Endothelial cell of umbilical vein (primary cell): ENCODE measurements around the gene ST8SIA1. TPM values are rescaled to one million over a fixed set of nuclear protein-coding genes. Genes with fewer than 3 reads are reported as not detected.

ENCODE experiments used
- BruUV-seq: library from RNA; stranded (reverse); fragments of 400-500 nt; replicated peaks from 2 replicates; lab custom pipeline; 2021; lab: Mats Ljungman, UMichigan
- CTCF ChIA-PET: fragments of 300-600, 350-600 bp; sonication (Branson Sonifier 250); formaldehyde crosslinking; loops from one replicate; lab custom pipeline; 2021; ENCODE audit warnings: antibody characterized with exemption, inconsistent platforms; lab: Charles Lee
- POLR2A ChIA-PET: fragments of 300-600, 350-600 bp; sonication (Branson Sonifier 250); formaldehyde crosslinking; loops from one replicate; lab custom pipeline; 2021; ENCODE audit warnings: antibody characterized with exemption, inconsistent platforms; lab: Charles Lee
- DNase-seq: peaks from one replicate; pipeline ENCODE4 v3.0.0-alpha.2; 2011; ENCODE audit warnings: low read depth, low spot score
- FAIRE-seq: peaks from 2 replicates; lab custom pipeline; 2011; peaks lifted over from hg19 to GRCh38; lab: Jason Lieb, UNC
- H2AFZ ChIP-seq: 2 replicates; pipeline ENCODE4 v1.6.0; 2012; ENCODE audit warnings: low read depth, low read length, control low read depth, inconsistent platforms
- H3K27ac ChIP-seq: 2 replicates; pipeline ENCODE4 v1.5.1; 2011; ENCODE audit warnings: low read depth, mild to moderate bottlenecking, control low read depth, low read length, moderate library complexity; ENCODE audit not compliant: insufficient read depth
- H3K27me3 ChIP-seq, 2 experiments: 2 replicates each; pipeline versions ENCODE4 v1.6.0 to v1.6.1; 2011; ENCODE audit warnings: low read length in 2 of 2, mixed read lengths in 1 of 2; ENCODE audit not compliant: control insufficient read depth in 2 of 2, insufficient read depth in 2 of 2
- H3K36me3 ChIP-seq, 2 experiments: 2 replicates in 1 of 2; 3 replicates in 1 of 2; pipeline ENCODE4 v1.5.1; 2011; ENCODE audit warnings: low read length in 2 of 2, mild to moderate bottlenecking in 1 of 2, moderate library complexity in 1 of 2; ENCODE audit not compliant: control insufficient read depth in 2 of 2, insufficient read depth in 2 of 2; ENCODE audit errors: extremely low read depth in 1 of 2
- H3K4me1 ChIP-seq: 3 replicates; pipeline ENCODE4 v1.5.1; 2011; ENCODE audit warnings: mild to moderate bottlenecking, low read length; ENCODE audit not compliant: control insufficient read depth, insufficient read depth; ENCODE audit errors: extremely low read depth
- H3K4me2 ChIP-seq: 2 replicates; pipeline ENCODE4 v1.6.1; 2011; ENCODE audit warnings: low read length, control low read depth, mixed read lengths; ENCODE audit not compliant: insufficient read depth
- H3K4me3 ChIP-seq, 3 experiments: fragments of 200-600 bp in 1 of 3; sonication (generic), shearing (Covaris generic) in 1 of 3; replicated peaks in 1 of 3; 2 replicates each; pipeline ENCODE4 v1.5.1; 2011 to 2016; ENCODE audit warnings: control low read depth in 3 of 3, low read length in 3 of 3, mild to moderate bottlenecking in 2 of 3, inconsistent platforms in 1 of 3, low read depth in 1 of 3, moderate library complexity in 1 of 3; ENCODE audit not compliant: insufficient read depth in 1 of 3
- H3K79me2 ChIP-seq: 2 replicates; pipeline ENCODE4 v1.6.0; 2012; ENCODE audit warnings: low read length, inconsistent platforms; ENCODE audit not compliant: control insufficient read depth, insufficient read depth
- H3K9ac ChIP-seq: replicated peaks from 2 replicates; pipeline ENCODE3; 2011; ENCODE audit warnings: low read length, control low read depth; ENCODE audit not compliant: insufficient read depth; ENCODE audit errors: extremely low read depth
- H3K9me1 ChIP-seq: replicated peaks from 3 replicates; pipeline ENCODE4 v1.6.0; 2011; ENCODE audit warnings: mild to moderate bottlenecking, low read length; ENCODE audit not compliant: control insufficient read depth, insufficient read depth; ENCODE audit errors: extremely low read depth
- H3K9me3 ChIP-seq: replicated peaks from 2 replicates; pipeline ENCODE4 v1.5.1; 2012; ENCODE audit warnings: low read length, inconsistent platforms; ENCODE audit not compliant: control insufficient read depth, insufficient read depth
- H4K20me1 ChIP-seq: replicated peaks from 2 replicates; pipeline ENCODE3; 2011; ENCODE audit warnings: mild to moderate bottlenecking, low read length; ENCODE audit not compliant: control insufficient read depth, insufficient read depth; ENCODE audit errors: extremely low read depth
- EZH2 ChIP-seq: IDR thresholded peaks from 2 replicates; pipeline ENCODE4 v1.6.1; 2012; ENCODE audit warnings: borderline replicate concordance, low read depth, mild to moderate bottlenecking, moderate library complexity, low read length, inconsistent platforms; ENCODE audit not compliant: severe bottlenecking
- FOS ChIP-seq: IDR thresholded peaks from 2 replicates; pipeline ENCODE4 v1.6.1; 2011; ENCODE audit warnings: mild to moderate bottlenecking, low read length, moderate library complexity, borderline replicate concordance; ENCODE audit not compliant: insufficient read depth
- JUN ChIP-seq: IDR thresholded peaks from 2 replicates; pipeline ENCODE4 v1.6.1; 2011; ENCODE audit warnings: borderline replicate concordance, low read depth; ENCODE audit not compliant: insufficient read length, insufficient read depth
- MYC ChIP-seq: IDR thresholded peaks from one replicate; pipeline ENCODE4 v1.6.1; 2011; ENCODE audit warnings: mild to moderate bottlenecking, low read depth, low read length
- POLR2A ChIP-seq: IDR thresholded peaks from 2 replicates; pipeline ENCODE4 v1.6.1; 2012; ENCODE audit warnings: low read depth, mild to moderate bottlenecking, control low read depth, low read length
- dilution Hi-C: fragments of 300-500 bp; cut with MboI; formaldehyde crosslinking; loops from one replicate; pipeline ENCODE4 v1.15.0; 2019; ENCODE audit warnings: low sequenced_read_pairs; ENCODE audit not compliant: extremely low pct_ligation_motif_present
- intact Hi-C: fragments of 100-400 bp; cut with micrococcal nuclease; formaldehyde crosslinking; loops from one replicate; pipeline ENCODE4 v1.10.0; 2022
- polyA plus RNA-seq, 4 experiments: library from polyadenylated mRNA; depleted of rRNA in 3 of 4; stranded (reverse) in 3 of 4; unstranded in 1 of 4; fragments of >200 nt; gene quantifications; 2 replicates each; pipeline versions ENCODE4 v1.2.1 to v1.2.3, GENCODE V29; 2011 to 2012; ENCODE audit warnings: missing spikeins in 1 of 4
- total RNA-seq: library from RNA; stranded (reverse); gene quantifications from 2 replicates; pipeline ENCODE4 v1.2.3, GENCODE V29; 2021

Gene ST8SIA1
- total and polyA plus RNA-seq, 2 donors (not counting 3 experiments of a cell fraction or from before 2014, with no cell fraction given), result not detected

DNA sequence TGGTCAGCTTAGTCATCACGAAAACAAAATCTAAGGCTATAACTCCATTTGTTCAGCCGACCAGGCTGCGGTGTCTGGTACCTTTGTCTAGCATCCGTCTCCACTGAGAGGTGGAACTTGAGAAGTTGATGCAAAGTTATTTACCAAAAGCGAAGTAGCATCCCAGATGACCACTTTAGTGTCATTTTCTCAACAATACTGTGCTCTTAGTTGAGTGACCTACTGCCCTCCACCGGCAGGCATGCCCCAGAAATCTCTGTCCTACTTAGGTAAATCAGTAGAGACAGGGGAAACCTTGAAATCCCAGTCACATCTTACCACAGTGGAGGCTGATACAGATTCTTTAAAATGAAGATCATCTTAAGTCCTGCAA lies 1.3 kb upstream of the ST8SIA1 start:
- Histone ChIP-seq H3K4me2 (no peak overlapping the region), H3K9me1 (no peaks in the 10 kb centered on the region), H3K4me3 (no peak overlapping the region), H3K27me3 (peaks cover 29 to 57% of the 10 kb centered on the region in 2 experiments), H2AFZ (no peak overlapping the region), H3K27ac (no peak overlapping the region), H4K20me1 (no peaks in the 10 kb centered on the region), H3K79me2 (no peaks in the 10 kb centered on the region), H3K9ac (no peak overlapping the region), H3K9me3 (no peaks in the 10 kb centered on the region), H3K36me3 (no peaks in the 10 kb centered on the region), H3K4me1 (no peaks in the 10 kb centered on the region)
- ChIA-PET CTCF (interaction anchor here (0.6 to 1.6 kb wide), 45 partner anchors 12 to 638 kb away, joined by 3 to 79 read pairs (median 4); no protein-coding TSS in a partner anchor), POLR2A (no interaction called here)
- dilution Hi-C loops, result no loop called here
- DNase-seq, result no peak
- intact Hi-C loops, result loop anchor here (1.0 to 5.0 kb wide), 7 partner anchors 65 to 637 kb away; no protein-coding TSS in a partner anchor
- TF ChIP-seq JUN, result no peak
- no peak for FAIRE-seq
- no TSS peak for BruUV-seq

DNA sequence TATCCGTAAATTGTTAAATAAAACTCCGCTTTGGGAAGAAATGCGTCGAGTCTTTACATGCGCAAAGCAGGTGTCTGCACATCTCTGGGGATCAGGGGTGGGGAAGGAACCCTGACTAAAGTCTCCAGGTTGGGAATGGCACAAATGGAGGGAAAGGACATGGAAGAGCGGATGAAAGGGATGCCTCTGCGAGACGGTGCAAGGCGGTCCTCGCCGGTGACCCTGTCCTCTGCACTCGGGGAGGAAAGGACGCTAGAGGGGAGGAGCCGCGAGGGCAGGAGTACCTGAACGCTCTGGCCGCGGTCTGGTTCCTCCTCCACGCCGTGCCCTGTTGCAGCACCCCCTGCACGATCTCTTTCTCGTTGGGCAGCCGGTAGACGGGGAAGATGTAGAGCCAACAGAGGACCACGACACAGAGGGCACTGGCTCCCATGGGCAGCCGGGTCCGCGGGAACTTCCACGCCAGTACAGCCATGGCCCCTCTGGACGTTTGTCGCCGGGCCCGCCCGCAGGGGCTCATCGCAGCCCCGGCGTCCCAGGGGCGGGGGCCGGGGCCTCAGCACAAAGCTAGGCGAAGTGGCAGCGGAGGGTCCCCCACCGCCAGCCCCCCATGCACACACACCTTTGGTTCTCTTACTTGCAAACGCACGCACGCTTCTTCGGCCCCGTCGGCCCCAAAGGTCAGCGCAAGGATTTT lies 646 bp downstream of the ST8SIA1 start:
- peaks cover 28 to 60% of the 10 kb centered on the region in 2 experiments for H3K27me3 ChIP-seq
- BruUV-seq, result no TSS peak
- POLR2A ChIA-PET, result no interaction called here
- H3K9me3 ChIP-seq, result no peaks in the 10 kb centered on the region
- TF ChIP-seq FOS (no peak), POLR2A (no peak), JUN (no peak), EZH2 (peak; percentile 98), MYC (no peak)
- H3K9ac ChIP-seq, result no peak overlapping the region
- H4K20me1 ChIP-seq, result no peaks in the 10 kb centered on the region
- DNase-seq, result no peak
- no peak overlapping the region for H3K4me2 ChIP-seq
- H3K36me3 ChIP-seq, result no peaks in the 10 kb centered on the region
- H3K9me1 ChIP-seq, result no peaks in the 10 kb centered on the region
- FAIRE-seq, result no peak
- dilution Hi-C loops (no loop called here), intact Hi-C loops (loop anchor here (2.0 kb wide), 1 partner anchor 63 kb away; no protein-coding TSS in a partner anchor)
- no peaks in the 10 kb centered on the region for H3K79me2 ChIP-seq
- H3K4me3 ChIP-seq, result peak overlapping the region in 2 of 3 experiments; percentile 21 to 39
- no peaks in the 10 kb centered on the region for H3K4me1 ChIP-seq
- no peak overlapping the region for H2AFZ ChIP-seq
- CTCF ChIA-PET, result interaction anchor here (0.8 kb wide), 1 partner anchor 636 kb away, joined by 3 read pairs; no protein-coding TSS in a partner anchor
- H3K27ac ChIP-seq, result no peak overlapping the region
